ENCODE results near the gene LAMB4.

The LAMB4 gene

DNA sequence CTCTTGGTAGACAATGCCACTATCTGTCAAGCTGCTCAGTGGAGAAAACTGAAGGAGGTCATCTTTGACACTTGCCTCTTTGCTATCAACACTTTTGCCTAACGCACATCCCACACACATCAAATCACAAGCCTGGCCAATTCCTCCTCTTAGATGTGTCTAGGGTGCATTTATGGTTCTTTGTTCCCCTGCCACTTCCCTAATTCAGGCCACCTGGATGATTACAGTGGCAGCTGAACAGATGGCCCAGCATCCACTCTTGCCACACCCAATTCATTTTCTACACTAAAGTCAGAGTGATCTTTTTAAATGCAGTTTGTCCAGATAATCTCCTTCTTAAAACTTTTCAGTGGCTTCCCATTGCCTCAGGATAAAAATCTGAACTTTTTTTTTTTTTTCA lies 58.6 kb downstream of the LAMB4 start:
- H3K79me2 ChIP-seq (ENCODE audit: insufficient read depth, low read length): no peaks in the 10 kb centered on the region
- no peaks in the 10 kb centered on the region for H3K9me2 ChIP-seq (ENCODE audit: low read depth, low read length)
- TF ChIP-seq, protein P1, sequence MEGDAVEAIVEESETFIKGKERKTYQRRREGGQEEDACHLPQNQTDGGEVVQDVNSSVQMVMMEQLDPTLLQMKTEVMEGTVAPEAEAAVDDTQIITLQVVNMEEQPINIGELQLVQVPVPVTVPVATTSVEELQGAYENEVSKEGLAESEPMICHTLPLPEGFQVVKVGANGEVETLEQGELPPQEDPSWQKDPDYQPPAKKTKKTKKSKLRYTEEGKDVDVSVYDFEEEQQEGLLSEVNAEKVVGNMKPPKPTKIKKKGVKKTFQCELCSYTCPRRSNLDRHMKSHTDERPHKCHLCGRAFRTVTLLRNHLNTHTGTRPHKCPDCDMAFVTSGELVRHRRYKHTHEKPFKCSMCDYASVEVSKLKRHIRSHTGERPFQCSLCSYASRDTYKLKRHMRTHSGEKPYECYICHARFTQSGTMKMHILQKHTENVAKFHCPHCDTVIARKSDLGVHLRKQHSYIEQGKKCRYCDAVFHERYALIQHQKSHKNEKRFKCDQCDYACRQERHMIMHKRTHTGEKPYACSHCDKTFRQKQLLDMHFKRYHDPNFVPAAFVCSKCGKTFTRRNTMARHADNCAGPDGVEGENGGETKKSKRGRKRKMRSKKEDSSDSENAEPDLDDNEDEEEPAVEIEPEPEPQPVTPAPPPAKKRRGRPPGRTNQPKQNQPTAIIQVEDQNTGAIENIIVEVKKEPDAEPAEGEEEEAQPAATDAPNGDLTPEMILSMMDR (IDR thresholded peaks at IDR 0.05; ENCODE audit: low read length): no peak
- no peak for TF ChIP-seq EZH2 (IDR thresholded peaks at IDR 0.05; ENCODE audit: borderline replicate concordance, low read length)
- no peak overlapping the region for H3K27ac ChIP-seq (ENCODE audit: low read depth, low read length, poor library complexity, severe bottlenecking)
- no peaks in the 10 kb centered on the region for H3F3A ChIP-seq (ENCODE audit: insufficient read depth, low read length)
- no peak overlapping the region for H2AFZ ChIP-seq (ENCODE audit: low read length)
- H3K9ac ChIP-seq (ENCODE audit: low read length): no peak overlapping the region
- H3K4me1 ChIP-seq (ENCODE audit: insufficient read depth, low read length, severe bottlenecking): no peaks in the 10 kb centered on the region
- H3K4me3 ChIP-seq (ENCODE audit: low read depth, low read length, poor library complexity, severe bottlenecking): no peak overlapping the region
- no peak overlapping the region for H3K4me2 ChIP-seq (ENCODE audit: low read length)
- no peaks in the 10 kb centered on the region for H3K9me3 ChIP-seq (ENCODE audit: low read length)
- H4K20me1 ChIP-seq (ENCODE audit: insufficient read depth, low read length): no peaks in the 10 kb centered on the region
- no peaks in the 10 kb centered on the region for H3K27me3 ChIP-seq (ENCODE audit: insufficient read depth, low read length)
- H3K36me3 ChIP-seq (ENCODE audit: insufficient read depth, low read length): no peaks in the 10 kb centered on the region

DNA sequence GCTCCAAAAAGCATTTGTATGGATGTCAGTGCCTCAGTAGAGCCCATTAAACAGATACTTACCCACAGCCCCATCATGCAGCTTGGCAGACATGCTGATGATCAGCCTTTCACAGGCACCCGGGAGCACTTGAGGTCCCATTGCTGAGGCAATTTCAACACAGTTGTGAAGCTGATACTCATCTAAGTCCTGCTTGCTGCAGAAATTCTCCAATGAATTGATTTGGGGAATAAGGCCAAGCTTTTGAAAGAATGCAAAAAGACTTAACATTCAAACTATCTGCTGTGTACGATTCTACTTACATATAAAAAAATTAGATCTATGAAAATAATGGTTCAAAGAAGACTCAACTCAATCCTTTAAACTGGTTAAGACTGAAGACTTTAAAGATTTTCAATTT lies 60.5 kb downstream of the LAMB4 start:
- Histone ChIP-seq H4K20me1 (ENCODE audit: insufficient read depth, low read length) (no peaks in the 10 kb centered on the region), H3K9me3 (ENCODE audit: low read length) (no peaks in the 10 kb centered on the region), H3K4me1 (ENCODE audit: insufficient read depth, low read length, severe bottlenecking) (no peaks in the 10 kb centered on the region), H3K36me3 (ENCODE audit: insufficient read depth, low read length) (no peaks in the 10 kb centered on the region), H3F3A (ENCODE audit: insufficient read depth, low read length) (no peaks in the 10 kb centered on the region), H3K4me3 (ENCODE audit: low read depth, low read length, poor library complexity, severe bottlenecking) (no peak overlapping the region), H2AFZ (ENCODE audit: low read length) (no peak overlapping the region), H3K79me2 (ENCODE audit: insufficient read depth, low read length) (no peaks in the 10 kb centered on the region), H3K9ac (ENCODE audit: low read length) (no peak overlapping the region), H3K27ac (ENCODE audit: low read depth, low read length, poor library complexity, severe bottlenecking) (no peak overlapping the region), H3K9me2 (ENCODE audit: low read depth, low read length) (no peaks in the 10 kb centered on the region), H3K4me2 (ENCODE audit: low read length) (no peak overlapping the region), H3K27me3 (ENCODE audit: insufficient read depth, low read length) (no peaks in the 10 kb centered on the region)
- TF ChIP-seq EZH2 (IDR thresholded peaks at IDR 0.05; ENCODE audit: borderline replicate concordance, low read length): no peak
- TF ChIP-seq, protein P1 (IDR thresholded peaks at IDR 0.05; ENCODE audit: low read length): no peak

DNA sequence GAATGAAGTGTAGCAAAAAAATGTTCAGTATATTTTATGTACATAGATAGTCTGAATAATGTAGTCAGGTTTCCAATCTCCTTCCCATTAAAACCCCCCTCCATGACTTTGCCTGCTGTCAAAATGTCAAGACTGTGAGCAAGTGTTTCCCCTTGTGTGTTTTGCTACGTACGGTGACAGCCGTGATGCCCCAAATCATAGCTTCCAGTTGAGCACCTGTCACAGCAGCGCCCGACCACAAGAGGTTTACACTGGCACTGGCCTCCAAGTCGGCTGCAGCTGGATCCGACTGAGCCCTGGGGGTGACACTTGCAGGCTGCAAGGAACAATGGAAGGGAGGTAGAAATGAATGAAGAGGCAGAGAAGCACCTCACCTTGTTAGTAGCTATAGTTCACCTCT lies 62.3 kb downstream of the LAMB4 start:
- no peak overlapping the region for H2AFZ ChIP-seq (ENCODE audit: low read length)
- no peak for TF ChIP-seq EZH2 (IDR thresholded peaks at IDR 0.05; ENCODE audit: borderline replicate concordance, low read length)
- TF ChIP-seq, protein P1 (IDR thresholded peaks at IDR 0.05; ENCODE audit: low read length): no peak
- no peak overlapping the region for H3K9ac ChIP-seq (ENCODE audit: low read length)
- no peaks in the 10 kb centered on the region for H4K20me1 ChIP-seq (ENCODE audit: insufficient read depth, low read length)
- no peak overlapping the region for H3K4me2 ChIP-seq (ENCODE audit: low read length)
- no peaks in the 10 kb centered on the region for H3K36me3 ChIP-seq (ENCODE audit: insufficient read depth, low read length)
- no peaks in the 10 kb centered on the region for H3K27me3 ChIP-seq (ENCODE audit: insufficient read depth, low read length)
- H3K4me1 ChIP-seq (ENCODE audit: insufficient read depth, low read length, severe bottlenecking): no peaks in the 10 kb centered on the region
- no peaks in the 10 kb centered on the region for H3F3A ChIP-seq (ENCODE audit: insufficient read depth, low read length)
- no peak overlapping the region for H3K27ac ChIP-seq (ENCODE audit: low read depth, low read length, poor library complexity, severe bottlenecking)
- H3K9me3 ChIP-seq (ENCODE audit: low read length): no peaks in the 10 kb centered on the region
- H3K4me3 ChIP-seq (ENCODE audit: low read depth, low read length, poor library complexity, severe bottlenecking): no peak overlapping the region
- H3K79me2 ChIP-seq (ENCODE audit: insufficient read depth, low read length): no peaks in the 10 kb centered on the region
- H3K9me2 ChIP-seq (ENCODE audit: low read depth, low read length): no peaks in the 10 kb centered on the region

All from OCI-LY1 (cell line).